Bladder microvascular endothelial cell (primary cell): ENCODE measurements around the gene CPAMD8. TPM values are rescaled to one million over a fixed set of nuclear protein-coding genes. Genes with fewer than 3 reads are reported as not detected.

Source experiments
- total RNA-seq: library from RNA; depleted of rRNA; stranded (reverse); fragments of >200 nt; gene quantifications from 2 replicates; pipeline ENCODE4 v1.2.3, GENCODE V29; 2014

CPAMD8 gene
- total RNA-seq, result 1.5 and 2.7 TPM in 2 replicates

DNA sequence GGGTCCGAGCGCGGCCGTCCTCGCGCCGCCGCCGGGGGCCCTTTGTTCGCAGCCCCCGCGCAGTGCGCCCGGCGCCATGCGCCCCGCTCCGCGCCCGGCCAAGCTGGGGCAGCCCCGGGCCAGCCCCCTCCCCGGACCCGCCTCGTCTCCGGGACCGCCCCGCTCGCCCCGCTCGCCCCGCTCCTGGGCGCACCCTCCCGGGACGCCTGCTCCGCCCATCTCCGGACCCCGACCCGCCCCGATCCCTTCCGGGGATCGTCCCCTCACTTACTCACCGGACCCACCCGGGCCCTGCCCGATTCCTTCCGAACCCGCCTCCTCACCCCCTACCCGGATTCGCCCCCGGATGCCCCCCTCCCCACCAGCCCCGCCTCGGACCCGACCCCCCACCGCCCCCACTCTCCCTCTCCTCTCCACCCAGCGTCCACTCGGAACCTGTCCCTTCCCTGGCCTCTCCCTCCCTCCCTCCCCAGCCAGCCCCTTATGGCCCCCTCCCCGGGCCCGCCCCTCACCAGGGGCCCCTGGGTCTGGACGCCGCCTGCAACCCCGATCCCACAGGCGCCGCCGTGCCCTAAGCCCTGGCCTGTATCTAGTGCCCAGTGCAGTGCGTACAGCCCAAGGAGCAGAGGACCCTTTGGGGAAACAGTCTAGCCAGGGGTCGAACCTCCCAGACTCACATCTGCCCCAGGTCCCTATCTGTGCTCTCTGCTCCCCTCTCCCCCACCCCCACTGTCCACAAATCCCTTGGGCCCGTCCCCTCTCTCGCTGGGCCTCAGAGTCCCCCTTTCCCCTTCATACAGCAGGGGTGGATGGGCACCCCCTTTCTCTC lies at the start of gene CPAMD8:
TSS of gene CPAMD8 (minus strand) at position 105 of the 829 bp plus-strand sequence. CDS start 168 bp downstream, outside the sequence.

GRCh38 chr19:17075035-17075863 lies 48.6 kb upstream of the CPAMD8 start, which contains the start of the genes HAUS8 and MYO9B:
Gene HAUS8 (minus strand): TSS chr19:17075452. CDS start chr19:17075422, 30 bp downstream.
Gene MYO9B (plus strand): TSS chr19:17075777. CDS start chr19:17101718, 25,941 bp downstream.

DNA sequence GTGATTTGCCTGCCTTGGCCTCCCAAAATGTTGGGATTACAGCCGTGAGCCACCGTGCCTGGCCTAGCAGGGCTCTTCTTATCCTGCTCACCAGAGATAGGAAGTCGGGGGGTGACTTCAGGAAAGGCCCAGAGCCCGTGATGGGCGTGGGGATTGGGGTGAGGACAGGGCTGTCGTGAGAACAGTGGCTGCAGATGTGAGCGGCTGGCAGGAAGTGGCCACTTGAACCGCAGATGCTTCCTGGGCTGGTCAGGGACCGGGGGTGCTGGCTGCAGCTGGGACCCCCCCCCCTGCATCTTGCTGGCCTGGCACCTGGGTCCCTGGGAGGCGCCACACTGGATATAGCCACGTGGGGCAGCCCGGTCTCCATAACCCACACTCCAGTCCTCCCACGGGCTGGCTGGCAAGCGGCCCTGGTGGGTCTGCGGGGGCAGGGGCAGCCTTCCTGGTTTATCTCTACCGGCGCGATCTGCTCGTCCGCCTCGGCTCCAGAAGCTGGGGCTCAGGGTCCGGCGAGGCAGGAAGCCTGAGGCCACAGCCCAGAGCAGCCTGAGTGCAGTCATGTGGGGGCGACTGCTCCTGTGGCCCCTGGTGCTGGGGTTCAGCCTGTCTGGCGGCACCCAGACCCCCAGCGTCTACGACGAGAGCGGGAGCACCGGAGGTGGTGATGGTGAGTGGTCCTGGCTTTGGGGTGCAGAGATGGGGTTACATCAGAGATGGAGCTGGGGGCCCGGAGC lies 137.8 kb downstream of the CPAMD8 start, which contains the start of gene F2RL3:
TSS of gene F2RL3 (plus strand) at position 371 of the 737 bp plus-strand sequence. CDS start at position 562, 191 bp downstream.

Other genes starting within 250 kb of the CPAMD8 start
- gene SIN3B, start 197.4 kb downstream of the CPAMD8 start, total RNA-seq, result 25.1 and 72.7 TPM in 2 replicates
- gene F2RL3, start 137.8 kb downstream of the CPAMD8 start, total RNA-seq, result 3.4 and 7.0 TPM in 2 replicates
- gene HAUS8, start 48.6 kb upstream of the CPAMD8 start, total RNA-seq, result 3.8 and 4.2 TPM in 2 replicates
- gene MYO9B, start 49.0 kb upstream of the CPAMD8 start, total RNA-seq, result 38.7 and 75.2 TPM in 2 replicates
- 12.8 and 22.0 TPM in 2 replicates for gene USE1, start 188.5 kb upstream of the CPAMD8 start, total RNA-seq
- gene OCEL1, start 199.4 kb upstream of the CPAMD8 start, total RNA-seq, result 1.5 and 2.1 TPM in 2 replicates
- 29.3 and 39.3 TPM in 2 replicates for gene NR2F6, start 219.1 kb upstream of the CPAMD8 start, total RNA-seq
- 27.4 and 34.0 TPM in 2 replicates for gene USHBP1, start 237.9 kb upstream of the CPAMD8 start, total RNA-seq
- 91.3 and 113 TPM in 2 replicates for gene BABAM1, start 240.6 kb upstream of the CPAMD8 start, total RNA-seq